Mucosa of descending colon (tissue), 3 donors: ENCODE results near the gene RNF146. TPM values are rescaled to one million over a fixed set of nuclear protein-coding genes. Genes with fewer than 3 reads are reported as not detected.

Source experiments
- ATAC-seq: fragments of 200-7000 bp; cut with Tn5 transposase; one replicate; pipeline ENCODE4 v1.9.1; 2020; ENCODE audit warnings: mild to moderate bottlenecking, moderate library complexity
- DNase-seq, 3 donors: peaks; one replicate each; pipeline ENCODE4 v3.0.0-alpha.2; 2020
- H3K36me3 ChIP-seq: fragments of 200-600 bp; one replicate; pipeline ENCODE4 v1.8.0; 2021; ENCODE audit warnings: low read depth, mild to moderate bottlenecking
- H3K4me1 ChIP-seq: fragments of 200-600 bp; one replicate; pipeline ENCODE4 v1.8.0; 2021; ENCODE audit warnings: low read depth, mild to moderate bottlenecking
- H3K4me3 ChIP-seq: fragments of 200-600 bp; one replicate; pipeline ENCODE4 v1.8.0; 2021; ENCODE audit warnings: mild to moderate bottlenecking
- H3K9me3 ChIP-seq: fragments of 200-600 bp; one replicate; pipeline ENCODE4 v1.8.0; 2021; ENCODE audit warnings: mild to moderate bottlenecking
- CTCF ChIP-seq: fragments of 200-600 bp; IDR thresholded peaks from one replicate; pipeline ENCODE4 v1.8.0; 2022; ENCODE audit warnings: antibody characterized with exemption, mild to moderate bottlenecking
- intact Hi-C, 2 donors: fragments of 100-400 bp; cut with DNase I in 1 of 2; cut with micrococcal nuclease in 1 of 2; formaldehyde crosslinking; loops; one replicate each; pipeline versions ENCODE4 v1.11.0 to v1.11.1; 2022; cut with DNase I, micrococcal nuclease
- total RNA-seq, 3 donors: library from RNA; stranded (reverse); fragmentation: NEBNext Ultra II Directional in 2 of 3; extraction: Animal tissue kit (Norgen Biotek cat#: 25700) in 2 of 3; gene quantifications; one replicate each; pipeline versions ENCODE4 v1.2.1 to v1.2.4, GENCODE V29; 2021 to 2023
- donor health status: DM: no; HTN: no; CAD: no; lungs with moderate emphysema.
- donor health status: DM: no; HTN: no; CAD: no.
- donor health status: DM: no; HTN: yes; CAD: no.

Gene RNF146
- total RNA-seq, 3 donors from 2014 or later: 25.1 to 48.6 (median 29.5) TPM

GRCh38 chr6:127299522-127300240 lies 33.0 kb downstream of the RNF146 start:
- no peaks in the 10 kb centered on the region for H3K9me3 ChIP-seq
- no peak for TF ChIP-seq CTCF
- no peaks in the 10 kb centered on the region for H3K4me1 ChIP-seq
- DNase-seq: no peak
- no peaks in the 10 kb centered on the region for H3K36me3 ChIP-seq
- ATAC-seq: no peak
- H3K4me3 ChIP-seq: no peak overlapping the region
- intact Hi-C loops: loop anchor here in 1 of 2 donors (5.0 kb wide), 1 partner anchor 123 kb away; no protein-coding TSS in a partner anchor

DNA sequence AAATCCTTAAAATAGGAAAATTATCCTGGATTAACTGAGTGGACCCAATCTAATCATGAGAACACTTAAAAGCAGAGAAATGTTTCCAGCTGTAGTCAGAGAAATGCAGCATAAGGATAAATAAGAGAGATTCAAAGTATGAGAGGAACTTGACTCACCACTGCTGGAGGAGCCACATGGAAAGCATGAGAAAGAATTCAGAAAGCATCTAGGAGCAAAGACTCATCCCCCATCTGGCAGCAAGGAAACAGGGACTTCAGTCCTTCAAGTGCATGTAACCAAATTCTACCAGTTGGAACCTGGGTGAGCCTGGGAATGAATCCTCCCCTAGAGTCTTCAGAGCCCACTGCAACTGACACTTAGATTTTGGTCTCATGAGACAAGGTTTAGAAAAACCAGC lies 33.7 kb downstream of the RNF146 start:
- ATAC-seq: no peak
- no peaks in the 10 kb centered on the region for H3K4me1 ChIP-seq
- no peaks in the 10 kb centered on the region for H3K9me3 ChIP-seq
- TF ChIP-seq CTCF: no peak
- intact Hi-C loops: loop anchor here in 1 of 2 donors (5.0 kb wide), 1 partner anchor 122 kb away; no protein-coding TSS in a partner anchor
- no peaks in the 10 kb centered on the region for H3K36me3 ChIP-seq
- no peak for DNase-seq
- no peak overlapping the region for H3K4me3 ChIP-seq

DNA sequence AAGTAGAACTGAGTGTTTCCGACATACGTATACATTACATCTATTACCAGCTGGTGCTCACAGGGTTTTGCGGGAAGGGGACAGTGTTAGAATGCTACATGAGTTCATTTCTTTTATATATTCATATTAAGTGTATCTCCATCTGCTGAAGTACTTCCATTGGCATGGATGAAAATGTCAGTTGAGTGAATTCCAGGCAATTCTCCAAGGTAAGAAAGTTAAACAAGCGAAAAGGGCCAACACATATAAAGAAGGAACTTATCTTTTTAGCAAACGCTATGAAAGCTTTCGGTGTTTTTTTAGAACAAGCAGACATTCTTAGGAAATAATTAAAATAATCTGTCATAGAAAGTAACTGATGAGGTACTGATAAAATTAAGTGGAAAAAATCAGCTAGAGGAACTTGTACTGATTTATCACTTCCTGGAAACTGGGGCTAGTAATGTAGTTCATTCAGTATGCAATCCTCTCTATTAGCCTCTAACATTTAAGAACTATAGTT lies 34.6 kb downstream of the RNF146 start:
- intact Hi-C loops: loop anchor here in 1 of 2 donors (5.0 kb wide), 1 partner anchor 121 kb away; no protein-coding TSS in a partner anchor
- ATAC-seq (no peak), DNase-seq (no peak)
- H3K9me3 ChIP-seq: no peaks in the 10 kb centered on the region
- no peak overlapping the region for H3K4me3 ChIP-seq
- H3K4me1 ChIP-seq: no peaks in the 10 kb centered on the region
- no peak for TF ChIP-seq CTCF
- no peaks in the 10 kb centered on the region for H3K36me3 ChIP-seq

DNA sequence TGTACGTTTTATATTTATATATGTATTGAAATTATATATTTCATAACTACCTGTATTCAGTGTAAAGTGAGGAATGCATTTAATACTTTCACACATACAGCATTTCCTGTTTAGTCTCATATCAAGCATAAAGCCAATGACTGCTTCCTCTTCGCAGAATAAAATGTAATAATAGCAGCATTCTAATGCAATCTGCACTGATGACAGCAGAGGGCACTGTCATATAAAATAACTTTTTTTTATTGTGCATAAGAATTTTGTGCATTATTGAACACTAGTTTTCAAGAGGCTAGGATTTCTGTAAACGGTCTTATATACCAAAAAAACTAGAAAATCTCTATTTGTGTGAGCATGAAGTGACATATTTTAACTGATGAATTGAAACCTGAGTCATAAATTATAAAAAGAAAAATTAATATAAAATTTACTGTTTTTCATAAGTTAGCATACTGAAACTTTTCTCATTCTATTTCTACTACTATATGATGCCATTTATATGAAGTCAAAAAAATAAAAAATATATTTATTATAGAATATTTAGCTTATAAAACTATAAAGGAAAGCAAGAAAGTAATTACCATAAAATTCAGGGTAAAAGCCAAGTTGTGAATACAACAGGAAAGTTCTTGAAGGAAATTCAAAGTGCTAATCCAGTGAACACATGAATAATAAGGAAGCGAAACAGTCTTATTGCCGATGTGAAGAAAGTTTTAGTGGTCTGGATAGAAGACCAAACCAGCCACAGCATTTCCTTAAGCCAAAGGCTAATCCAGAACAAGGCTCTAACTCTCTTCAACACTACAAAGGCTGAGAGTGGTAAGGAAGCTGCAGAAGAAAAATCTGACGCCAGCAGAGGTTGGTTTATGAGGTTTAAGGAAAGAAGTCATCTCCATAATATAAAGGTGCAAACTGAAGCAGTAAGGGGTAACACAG lies 36.3 kb downstream of the RNF146 start:
- no peak overlapping the region for H3K4me3 ChIP-seq
- peak; percentile 25 for TF ChIP-seq CTCF
- H3K36me3 ChIP-seq: no peaks in the 10 kb centered on the region
- peak in 1 of 3 donors; percentile 83 for DNase-seq
- H3K4me1 ChIP-seq: no peaks in the 10 kb centered on the region
- intact Hi-C loops: loop anchor here in 1 of 2 donors (5.0 kb wide), 1 partner anchor 119 kb away; no protein-coding TSS in a partner anchor
- ATAC-seq: peak; percentile 84
- no peaks in the 10 kb centered on the region for H3K9me3 ChIP-seq

DNA sequence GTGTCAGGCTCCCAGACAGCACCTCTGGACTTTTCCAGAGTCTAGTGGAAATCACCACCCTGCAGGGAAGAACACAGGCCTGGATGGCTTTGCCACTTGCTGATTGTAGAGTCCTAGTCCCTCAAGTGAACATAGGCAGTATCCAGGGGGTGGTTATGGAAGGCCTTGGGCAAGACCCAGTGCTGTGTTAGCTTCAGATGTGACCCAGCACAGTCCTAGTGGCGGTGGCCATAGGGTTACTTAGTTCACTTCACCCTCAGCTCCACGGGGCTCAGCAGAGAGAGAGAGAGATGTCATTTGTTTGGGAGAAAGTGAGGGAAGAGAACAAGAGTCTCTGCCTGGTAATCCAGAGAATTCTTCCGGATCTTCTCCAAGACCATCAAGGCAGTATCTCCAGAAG lies 37.3 kb downstream of the RNF146 start:
- DNase-seq: no peak
- intact Hi-C loops: loop anchor here in 1 of 2 donors (5.0 kb wide), 1 partner anchor 118 kb away; no protein-coding TSS in a partner anchor
- ATAC-seq: peak; percentile 21
- Histone ChIP-seq H3K4me3 (no peak overlapping the region), H3K9me3 (no peaks in the 10 kb centered on the region), H3K4me1 (no peaks in the 10 kb centered on the region), H3K36me3 (no peaks in the 10 kb centered on the region)
- no peak for TF ChIP-seq CTCF
